H9 (cell line): ENCODE data around the gene HIRIP3. TPM values are rescaled to one million over a fixed set of nuclear protein-coding genes. Genes with fewer than 3 reads are reported as not detected.
A peak's percentile ranks its signal among the peaks of the same experiment; 100 is the strongest.

Source experiments
- DNase-seq: peaks from one replicate; pipeline ENCODE4 v3.0.0-alpha.2; 2017
- H2AFZ ChIP-seq: one replicate; pipeline ENCODE4 v1.6.1; 2013; ENCODE audit warnings: mild to moderate bottlenecking, low read length, control low read depth, moderate library complexity
- H2AK5ac ChIP-seq: 2 replicates; pipeline ENCODE4 v1.6.1; 2013; ENCODE audit warnings: low read length, control low read depth, mixed read lengths; ENCODE audit not compliant: insufficient read length
- H2BK120ac ChIP-seq: one replicate; pipeline ENCODE4 v1.6.1; 2013; ENCODE audit warnings: low read depth, mild to moderate bottlenecking, low read length, control low read depth, inconsistent platforms; ENCODE audit not compliant: poor library complexity, severe bottlenecking
- H2BK12ac ChIP-seq: 2 replicates; pipeline ENCODE4 v1.6.1; 2013; ENCODE audit warnings: low read length, control low read depth, mixed read lengths, low read depth; ENCODE audit not compliant: insufficient read length
- H2BK15ac ChIP-seq: 2 replicates; pipeline ENCODE4 v1.6.1; 2013; ENCODE audit warnings: low read depth, low read length, control low read depth
- H2BK20ac ChIP-seq: one replicate; pipeline ENCODE4 v1.6.1; 2013; ENCODE audit warnings: low read depth, mild to moderate bottlenecking, low read length, control low read depth, inconsistent platforms; ENCODE audit not compliant: poor library complexity, severe bottlenecking
- H2BK5ac ChIP-seq: 2 replicates; pipeline ENCODE4 v1.6.1; 2013; ENCODE audit warnings: low read length, control low read depth, mixed read lengths; ENCODE audit not compliant: insufficient read length
- H3K14ac ChIP-seq: 2 replicates; pipeline ENCODE4 v1.6.1; 2013; ENCODE audit warnings: low read length, control low read depth; ENCODE audit not compliant: insufficient read depth
- H3K18ac ChIP-seq: 2 replicates; pipeline ENCODE4 v1.6.1; 2013; ENCODE audit warnings: low read depth, mild to moderate bottlenecking, mixed read lengths, low read length, control low read depth; ENCODE audit not compliant: insufficient read length
- H3K23ac ChIP-seq: 2 replicates; pipeline ENCODE4 v1.6.1; 2013; ENCODE audit warnings: low read length, control low read depth, mixed read lengths, low read depth; ENCODE audit not compliant: insufficient read length
- H3K23me2 ChIP-seq: 2 replicates; pipeline ENCODE4 v1.6.1; 2013; ENCODE audit warnings: low read depth, mild to moderate bottlenecking, mixed read lengths, low read length, control low read depth; ENCODE audit not compliant: insufficient read length, poor library complexity, severe bottlenecking
- H3K27ac ChIP-seq: 2 replicates; pipeline ENCODE4 v1.5.1; 2013; ENCODE audit warnings: low read length, control low read depth, mixed read lengths, low read depth; ENCODE audit not compliant: insufficient read length
- H3K27me3 ChIP-seq: 2 replicates; pipeline ENCODE4 v1.6.1; 2013; ENCODE audit warnings: low read length, control low read depth, inconsistent platforms; ENCODE audit not compliant: insufficient read depth
- H3K4ac ChIP-seq: 2 replicates; pipeline ENCODE4 v1.6.1; 2013; ENCODE audit warnings: low read depth, mild to moderate bottlenecking, control low read depth, inconsistent platforms, low read length, moderate library complexity
- H3K4me1 ChIP-seq: 2 replicates; pipeline ENCODE4 v1.6.1; 2013; ENCODE audit warnings: low read length, control low read depth, inconsistent platforms; ENCODE audit not compliant: insufficient read depth
- H3K4me2 ChIP-seq: 2 replicates; pipeline ENCODE4 v1.6.1; 2013; ENCODE audit warnings: low read length, control low read depth, mixed read lengths; ENCODE audit not compliant: insufficient read length, insufficient read depth
- H3K56ac ChIP-seq: 2 replicates; pipeline ENCODE4 v1.6.1; 2013; ENCODE audit warnings: low read depth, mild to moderate bottlenecking, mixed read lengths, low read length, control low read depth; ENCODE audit not compliant: insufficient read length
- H3K79me1 ChIP-seq: 2 replicates; pipeline ENCODE4 v1.6.1; 2013; ENCODE audit warnings: low read depth, mild to moderate bottlenecking, moderate library complexity, low read length, control low read depth, inconsistent platforms; ENCODE audit not compliant: insufficient read depth, poor library complexity, severe bottlenecking
- H3K79me2 ChIP-seq: 2 replicates; pipeline ENCODE4 v1.6.1; 2013; ENCODE audit warnings: low read length, control low read depth, inconsistent platforms; ENCODE audit not compliant: insufficient read depth
- H3K9ac ChIP-seq: 2 replicates; pipeline ENCODE4 v1.6.1; 2013; ENCODE audit warnings: low read length, control low read depth, mixed read lengths; ENCODE audit not compliant: insufficient read length; ENCODE audit errors: extremely low read depth
- H3K9me3 ChIP-seq: one replicate; pipeline ENCODE4 v1.6.1; 2013; ENCODE audit warnings: low read depth, low read length, inconsistent platforms; ENCODE audit not compliant: control insufficient read depth
- H3T11ph ChIP-seq: one replicate; pipeline ENCODE4 v1.6.1; 2013; ENCODE audit warnings: mild to moderate bottlenecking, low read length, control low read depth, inconsistent platforms
- H4K20me1 ChIP-seq: one replicate; pipeline ENCODE4 v1.6.1; 2013; ENCODE audit not compliant: control insufficient read depth, insufficient read length, insufficient read depth
- H4K5ac ChIP-seq: 2 replicates; pipeline ENCODE4 v1.6.1; 2013; ENCODE audit warnings: low read depth, mild to moderate bottlenecking, mixed read lengths, low read length, control low read depth; ENCODE audit not compliant: insufficient read length
- H4K8ac ChIP-seq: replicated peaks from 2 replicates; pipeline ENCODE4 v1.6.1; 2013; ENCODE audit warnings: low read length, control low read depth, mixed read lengths, low read depth; ENCODE audit not compliant: insufficient read length
- H4K91ac ChIP-seq: 2 replicates; pipeline ENCODE4 v1.6.1; 2013; ENCODE audit warnings: low read depth, mild to moderate bottlenecking, moderate library complexity, mixed read lengths, low read length, control low read depth; ENCODE audit not compliant: insufficient read length
- H3K27ac Mint-ChIP-seq, 3 experiments: 2 replicates in 2 of 3; 3 replicates in 1 of 3; pipeline ENCODE4 v1.8.0; 2020 to 2021; ENCODE audit warnings: mixed read lengths in 3 of 3, mild to moderate bottlenecking in 1 of 3, moderate library complexity in 1 of 3
- H3K27me3 Mint-ChIP-seq: 2 replicates; pipeline ENCODE4 v1.8.0; 2021; ENCODE audit warnings: low read depth, mild to moderate bottlenecking, moderate library complexity, mixed read lengths
- H3K36me3 Mint-ChIP-seq, 3 experiments: 2 replicates in 2 of 3; 3 replicates in 1 of 3; pipeline ENCODE4 v1.8.0; 2020 to 2021; ENCODE audit warnings: low read depth in 3 of 3, mixed read lengths in 3 of 3; ENCODE audit not compliant: insufficient read depth in 1 of 3
- H3K4me1 Mint-ChIP-seq, 2 experiments: 2 replicates each; pipeline ENCODE4 v1.8.0; 2020; ENCODE audit warnings: mixed read lengths in 2 of 2
- H3K4me3 Mint-ChIP-seq, 2 experiments: 2 replicates in 1 of 2; 3 replicates in 1 of 2; pipeline ENCODE4 v1.8.0; 2020 to 2021; ENCODE audit warnings: mild to moderate bottlenecking in 2 of 2, mixed read lengths in 2 of 2, moderate library complexity in 1 of 2
- H3K9me3 Mint-ChIP-seq, 2 experiments: 2 replicates in 1 of 2; 3 replicates in 1 of 2; pipeline ENCODE4 v1.8.0; 2020; ENCODE audit warnings: mild to moderate bottlenecking in 2 of 2, mixed read lengths in 2 of 2, moderate library complexity in 1 of 2
- CTCF ChIP-seq: fragments of 200-600 bp; sonication (generic); conservative IDR thresholded peaks from 3 replicates; pipeline ENCODE4 v1.8.0; 2021; ENCODE audit warnings: antibody characterized with exemption, mild to moderate bottlenecking
- WGBS: extraction: QIAGEN DNeasy Blood & Tissue Kit; methylation state at CpG from one replicate; pipeline ENCODE4 v1.1.7; 2013; ENCODE audit warnings: missing lambda C conversion rate, low lambda C conversion rate, mixed read lengths; ENCODE audit not compliant: insufficient read length; ENCODE audit errors: extremely low coverage; 5-methylcytosine and 5-hydroxymethylcytosine counted together
- total RNA-seq: library from RNA; stranded (reverse); gene quantifications from 2 replicates; pipeline ENCODE4 v1.2.1, GENCODE V29; 2021

The HIRIP3 gene
- total RNA-seq, 1 experiment from 2014 or later, result 21.6 TPM

GRCh38 chr16:30030841-30031413 lies 35.5 kb upstream of the HIRIP3 start, which contains the start of gene TLCD3B:
Gene TLCD3B (minus strand): TSS chr16:30031271. CDS start chr16:30030527, 744 bp downstream.
- Histone ChIP-seq H2BK20ac (no peak within 1 kb of the TSS), H3K18ac (peak within 1 kb of the TSS; percentile 80), H4K8ac (no peak within 1 kb of the TSS), H3K4ac (no peak within 1 kb of the TSS), H4K20me1 (no peaks in the 10 kb centered on the region), H4K5ac (no peak within 1 kb of the TSS), H3K79me2 (no peaks in the 10 kb centered on the region; the same call in 1 of the 2 replicates), H3K9me3 (no peaks in the 10 kb centered on the region), H3K56ac (no peak within 1 kb of the TSS), H3K4me1 (peaks cover 3% of the 10 kb centered on the region; the same call in 1 of the 2 replicates), H3K27me3 (no peaks in the 10 kb centered on the region; the same call in 1 of the 2 replicates), H3K27ac (no peak within 1 kb of the TSS), H3T11ph (no peak within 1 kb of the TSS), H3K9ac (peak within 1 kb of the TSS; percentile 12), H2AK5ac (no peak within 1 kb of the TSS), H4K91ac (no peak within 1 kb of the TSS), H2BK5ac (no peak within 1 kb of the TSS), H3K79me1 (no peaks in the 10 kb centered on the region), H3K23ac (no peak within 1 kb of the TSS), H2AFZ (no peak within 1 kb of the TSS), H2BK120ac (no peak within 1 kb of the TSS), H3K23me2 (peaks cover 20% of the 10 kb centered on the region), H2BK15ac (no peak within 1 kb of the TSS), H3K14ac (peak within 1 kb of the TSS; percentile 52), H2BK12ac (no peak within 1 kb of the TSS), H3K4me2 (peak within 1 kb of the TSS; percentile 76)
- DNase-seq, result peak; percentile 86
- Mint-ChIP-seq H3K27me3 (peaks cover 37% of the 10 kb centered on the region), H3K4me1 (peaks cover 27 to 42% of the 10 kb centered on the region in 2 experiments), H3K9me3 (no peaks in the 10 kb centered on the region; a peak in 1 of 5 replicates), H3K36me3 (peaks cover 6 to 16% (median 10%) of the 10 kb centered on the region in 3 experiments; a peak in 5 of 7 replicates), H3K27ac (no peak within 1 kb of the TSS; a peak in 1 of 7 replicates), H3K4me3 (peak within 1 kb of the TSS; percentile 73 to 90)
- WGBS, result no CpG with 5 or more reads among the region's 27 CpGs
- no peak for TF ChIP-seq CTCF
